ENCODE results near the gene IRF9. TPM values are rescaled to one million over a fixed set of nuclear protein-coding genes. Genes with fewer than 3 reads are reported as not detected.
A peak's percentile ranks its signal among the peaks of the same experiment; 100 is the strongest.

IRF9 gene
- total RNA-seq, 2 experiments from 2014 or later: 112 to 118 TPM

DNA sequence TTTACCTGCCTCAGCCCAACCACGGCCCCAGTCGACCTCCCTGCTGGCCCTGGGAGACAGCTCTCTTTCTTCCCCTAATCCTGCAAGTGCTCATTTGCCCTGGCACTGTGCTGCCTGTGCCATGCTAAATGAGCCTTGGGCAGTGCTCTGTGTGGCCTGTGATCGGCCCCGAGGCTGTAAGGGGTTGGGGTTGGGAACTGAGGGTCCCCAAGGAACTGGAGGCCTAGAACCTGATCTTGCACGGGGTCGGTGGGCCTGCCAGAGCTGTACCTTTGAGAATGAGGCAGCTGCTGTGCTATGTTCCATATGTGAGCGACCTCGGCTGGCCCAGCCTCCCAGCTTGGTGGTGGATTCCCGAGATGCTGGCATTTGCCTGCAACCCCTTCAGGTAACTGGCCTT is 11.0 kb upstream of the IRF9 start:
- Mint-ChIP-seq H3K36me3 (ENCODE audit: low read depth) (peaks cover 56% of the 10 kb centered on the region), H3K4me1 (ENCODE audit: low read depth) (peaks cover 35% of the 10 kb centered on the region), H3K9me3 (no peaks in the 10 kb centered on the region), H3K4me3 (no peak overlapping the region), H3K27ac (peak overlapping the region; percentile 12), H3K27me3 (no peaks in the 10 kb centered on the region)
- CTCF ChIA-PET: interaction anchor here (8.0 kb wide), 1 partner anchor 11 kb away, joined by 91 read pairs; the partner anchor contains the start of gene IRF9
- intact Hi-C loops (cut with micrococcal nuclease): no loop called here
- no peak for DNase-seq
- POLR2A ChIA-PET: interaction anchor here (0.7 to 10.7 kb wide), 8 partner anchors 9 to 92 kb away, joined by 3 to 178 read pairs (median 4); partner anchors contain the start of genes DCAF11, EMC9, IPO4 and IRF9
- ATAC-seq: no peak
- TF ChIP-seq, protein P1, sequence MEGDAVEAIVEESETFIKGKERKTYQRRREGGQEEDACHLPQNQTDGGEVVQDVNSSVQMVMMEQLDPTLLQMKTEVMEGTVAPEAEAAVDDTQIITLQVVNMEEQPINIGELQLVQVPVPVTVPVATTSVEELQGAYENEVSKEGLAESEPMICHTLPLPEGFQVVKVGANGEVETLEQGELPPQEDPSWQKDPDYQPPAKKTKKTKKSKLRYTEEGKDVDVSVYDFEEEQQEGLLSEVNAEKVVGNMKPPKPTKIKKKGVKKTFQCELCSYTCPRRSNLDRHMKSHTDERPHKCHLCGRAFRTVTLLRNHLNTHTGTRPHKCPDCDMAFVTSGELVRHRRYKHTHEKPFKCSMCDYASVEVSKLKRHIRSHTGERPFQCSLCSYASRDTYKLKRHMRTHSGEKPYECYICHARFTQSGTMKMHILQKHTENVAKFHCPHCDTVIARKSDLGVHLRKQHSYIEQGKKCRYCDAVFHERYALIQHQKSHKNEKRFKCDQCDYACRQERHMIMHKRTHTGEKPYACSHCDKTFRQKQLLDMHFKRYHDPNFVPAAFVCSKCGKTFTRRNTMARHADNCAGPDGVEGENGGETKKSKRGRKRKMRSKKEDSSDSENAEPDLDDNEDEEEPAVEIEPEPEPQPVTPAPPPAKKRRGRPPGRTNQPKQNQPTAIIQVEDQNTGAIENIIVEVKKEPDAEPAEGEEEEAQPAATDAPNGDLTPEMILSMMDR (IDR thresholded peaks at IDR 0.05): no peak

GRCh38 chr14:24150567-24150966 is 10.5 kb upstream of the IRF9 start:
- no peaks in the 10 kb centered on the region for H3K9me3 Mint-ChIP-seq
- TF ChIP-seq, protein P1 (IDR thresholded peaks at IDR 0.05): no peak
- no peak for DNase-seq
- peak overlapping the region; percentile 12 for H3K27ac Mint-ChIP-seq
- ChIA-PET CTCF (interaction anchor here (8.0 kb wide), 1 partner anchor 10 kb away, joined by 91 read pairs; the partner anchor contains the start of gene IRF9), POLR2A (interaction anchor here (0.7 to 10.7 kb wide), 8 partner anchors 9 to 93 kb away, joined by 3 to 178 read pairs (median 4); partner anchors contain the start of genes DCAF11, EMC9, GMPR2 and IPO4)
- intact Hi-C loops (cut with micrococcal nuclease): no loop called here
- H3K36me3 Mint-ChIP-seq (ENCODE audit: low read depth): peaks cover 57% of the 10 kb centered on the region
- no peaks in the 10 kb centered on the region for H3K27me3 Mint-ChIP-seq
- H3K4me1 Mint-ChIP-seq (ENCODE audit: low read depth): peaks cover 30% of the 10 kb centered on the region
- ATAC-seq: no peak
- no peak overlapping the region for H3K4me3 Mint-ChIP-seq

DNA sequence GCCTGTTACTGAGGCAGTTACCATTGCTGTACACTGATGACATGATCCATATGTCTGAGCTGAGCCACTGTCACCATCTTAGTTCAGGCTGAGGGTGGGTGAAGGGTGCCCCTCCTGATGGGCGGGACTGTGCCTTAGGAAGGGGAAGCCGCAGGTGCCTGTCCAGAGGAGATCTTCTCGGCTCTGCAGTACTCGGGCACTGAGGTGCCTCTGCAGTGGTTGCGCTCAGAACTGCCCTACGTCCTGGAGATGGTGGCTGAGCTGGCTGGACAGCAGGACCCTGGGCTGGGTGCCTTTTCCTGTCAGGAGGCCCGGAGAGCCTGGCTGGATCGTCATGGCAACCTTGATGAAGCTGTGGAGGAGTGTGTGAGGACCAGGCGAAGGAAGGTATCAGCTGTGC is 10.1 kb upstream of the IRF9 start:
- ChIA-PET CTCF (interaction anchor here (0.8 to 8.0 kb wide), 2 partner anchors 10 to 15 kb away, joined by 3 to 91 read pairs; partner anchors contain the start of genes IRF9 and PSME1), POLR2A (interaction anchor here (0.6 to 10.7 kb wide), 9 partner anchors 10 to 123 kb away, joined by 3 to 178 read pairs (median 3); partner anchors contain the start of genes EMC9, GMPR2, IPO4 and IRF9)
- no peak for DNase-seq
- Mint-ChIP-seq H3K4me1 (ENCODE audit: low read depth) (peaks cover 25% of the 10 kb centered on the region), H3K27ac (no peak overlapping the region), H3K4me3 (no peak overlapping the region), H3K36me3 (ENCODE audit: low read depth) (peaks cover 57% of the 10 kb centered on the region), H3K9me3 (no peaks in the 10 kb centered on the region), H3K27me3 (no peaks in the 10 kb centered on the region)
- intact Hi-C loops (cut with micrococcal nuclease): no loop called here
- no peak for ATAC-seq
- TF ChIP-seq, protein P1 (IDR thresholded peaks at IDR 0.05): no peak

- TF ChIP-seq, protein P1 (IDR thresholded peaks at IDR 0.05): no peak
- ChIA-PET CTCF (interaction anchor here (0.8 to 8.0 kb wide), 3 partner anchors 9 to 32 kb away, joined by 3 to 91 read pairs (median 3); partner anchors contain the start of genes IRF9 and PSME1), POLR2A (interaction anchor here (0.6 to 10.7 kb wide), 9 partner anchors 11 to 157 kb away, joined by 3 to 178 read pairs (median 3); partner anchors contain the start of genes GMPR2, IRF9 and PSME1)
- no peaks in the 10 kb centered on the region for H3K27me3 Mint-ChIP-seq
- H3K36me3 Mint-ChIP-seq (ENCODE audit: low read depth): peaks cover 57% of the 10 kb centered on the region
- intact Hi-C loops (cut with micrococcal nuclease): no loop called here
- no peak overlapping the region for H3K27ac Mint-ChIP-seq
- H3K9me3 Mint-ChIP-seq: no peaks in the 10 kb centered on the region
- no peak for DNase-seq
- no peak overlapping the region for H3K4me3 Mint-ChIP-seq
- no peak for ATAC-seq
- H3K4me1 Mint-ChIP-seq (ENCODE audit: low read depth): peaks cover 25% of the 10 kb centered on the region
Observed at GRCh38 chr14:24151404-24152080, 9.5 kb upstream of the IRF9 start.
